HepG2 (cell line): Measurements from ENCODE around the gene IPCEF1. TPM values are rescaled to one million over a fixed set of nuclear protein-coding genes. Genes with fewer than 3 reads are reported as not detected.

ENCODE experiments used
- ATAC-seq: fragments of 200-7000 bp; cut with Tn5 transposase; 3 replicates; pipeline ENCODE4 v1.9.1; 2020; ENCODE audit warnings: mild to moderate bottlenecking, moderate library complexity
- BruUV-seq: library from RNA; stranded (reverse); fragments of 400-500 nt; replicated peaks from 2 replicates; lab custom pipeline; 2021; lab: Mats Ljungman, UMichigan
- CTCF ChIA-PET: fragments of 300-600 bp; formaldehyde crosslinking; extraction: SDS; loops from one replicate; lab custom pipeline; 2021; ENCODE audit warnings: low total read pairs, inconsistent platforms, low intra/inter-chr PET ratio; lab: Yijun Ruan, JAX
- POLR2A ChIA-PET: fragments of 350-600 bp; sonication (Branson Sonifier 250); formaldehyde crosslinking; loops from one replicate; lab custom pipeline; 2020; ENCODE audit warnings: antibody characterized with exemption, inconsistent platforms; lab: Yijun Ruan, JAX
- DNase-seq: peaks from one replicate; pipeline ENCODE4 v3.0.0-alpha.2; 2015; ENCODE audit warnings: low spot score
- FAIRE-seq: peaks from 3 replicates; lab custom pipeline; 2011; peaks lifted over from hg19 to GRCh38; lab: Jason Lieb, UNC
- H2AFZ ChIP-seq: one replicate; pipeline ENCODE4 v1.6.1; 2011; ENCODE audit warnings: low read length, inconsistent platforms
- H3K27ac ChIP-seq: fragments of 300-600 bp; 3 replicates; pipeline ENCODE4 v1.8.0; 2011; ENCODE audit warnings: mixed run types, mild to moderate bottlenecking, mixed read lengths, low read length, inconsistent platforms; ENCODE audit not compliant: insufficient read depth; ENCODE audit errors: extremely low read length
- H3K27me3 ChIP-seq, 2 experiments: fragments of 200-600 bp in 1 of 2; 2 replicates in 1 of 2; 3 replicates in 1 of 2; pipeline versions ENCODE4 v1.6.0 to v1.8.0; 2011; ENCODE audit warnings: low read length in 2 of 2, mild to moderate bottlenecking in 2 of 2, moderate library complexity in 2 of 2, inconsistent platforms in 1 of 2; ENCODE audit not compliant: insufficient read depth in 2 of 2, control insufficient read depth in 1 of 2
- H3K36me3 ChIP-seq, 2 experiments: fragments of 200-600 bp in 1 of 2; replicated peaks in 1 of 2; 2 replicates in 1 of 2; 3 replicates in 1 of 2; pipeline versions ENCODE4 v1.5.1 to v1.8.0; 2011; ENCODE audit warnings: low read length in 2 of 2, inconsistent platforms in 1 of 2; ENCODE audit not compliant: insufficient read depth in 2 of 2, control insufficient read depth in 1 of 2
- H3K4me1 ChIP-seq: 2 replicates; pipeline ENCODE4 v1.5.1; 2012; ENCODE audit warnings: low read length, inconsistent platforms; ENCODE audit not compliant: insufficient read depth
- H3K4me2 ChIP-seq: 2 replicates; pipeline ENCODE4 v1.6.0; 2011; ENCODE audit warnings: low read depth, low read length, inconsistent platforms
- H3K4me3 ChIP-seq, 3 experiments: fragments of 200-600 bp in 1 of 3; sonication (generic), shearing (Covaris generic) in 1 of 3; replicated peaks in 1 of 3; 2 replicates each; pipeline ENCODE4 v1.5.1; 2011 to 2016; ENCODE audit warnings: low read length in 3 of 3, inconsistent platforms in 2 of 3, low read depth in 2 of 3, mild to moderate bottlenecking in 2 of 3, control low read depth in 1 of 3, mixed read lengths in 1 of 3; ENCODE audit not compliant: insufficient read depth in 1 of 3
- H3K79me2 ChIP-seq: one replicate; pipeline ENCODE4 v1.6.1; 2011; ENCODE audit warnings: low read length, inconsistent platforms; ENCODE audit not compliant: insufficient read depth
- H3K9ac ChIP-seq: 2 replicates; pipeline ENCODE4 v1.6.0; 2011; ENCODE audit warnings: mild to moderate bottlenecking, low read depth, low read length, inconsistent platforms; ENCODE audit not compliant: insufficient read depth
- H3K9me3 ChIP-seq: 2 replicates; pipeline ENCODE4 v1.5.1; 2012; ENCODE audit warnings: mild to moderate bottlenecking, low read length
- H4K20me1 ChIP-seq: 2 replicates; pipeline ENCODE4 v1.6.0; 2011; ENCODE audit warnings: inconsistent platforms, mild to moderate bottlenecking, low read length, moderate library complexity; ENCODE audit not compliant: insufficient read depth
- HMGA1 ChIP-seq: sonication (generic); formaldehyde crosslinking; conservative IDR thresholded peaks from 2 replicates; pipeline ENCODE4 v1.4.0; 2020; ENCODE audit warnings: missing genetic modification reagents
- KDM3A ChIP-seq: IDR thresholded peaks from 2 replicates; pipeline ENCODE4 v1.6.1; 2018; ENCODE audit warnings: low read depth, missing compliant biosample characterization
- SRY ChIP-seq: sonication (generic); formaldehyde crosslinking; IDR thresholded peaks from 2 replicates; pipeline ENCODE4 v1.8.0; 2022; ENCODE audit warnings: mild to moderate bottlenecking, missing genetic modification reagents
- ZNF292 ChIP-seq: sonication (generic); formaldehyde crosslinking; IDR thresholded peaks from 2 replicates; pipeline ENCODE4 v1.8.1; 2022; ENCODE audit warnings: mild to moderate bottlenecking, low read depth, missing genetic modification reagents, borderline replicate concordance
- ZNF317 ChIP-seq: sonication (generic); formaldehyde crosslinking; IDR thresholded peaks from 2 replicates; pipeline ENCODE4 v1.5.0; 2020; ENCODE audit warnings: mild to moderate bottlenecking, missing genetic modification reagents
- ZNF333 ChIP-seq: sonication (generic); formaldehyde crosslinking; IDR thresholded peaks from 2 replicates; pipeline ENCODE4 v1.4.0; 2020; ENCODE audit warnings: mild to moderate bottlenecking, missing genetic modification reagents, borderline replicate concordance
- ZNF839 ChIP-seq: sonication (generic); formaldehyde crosslinking; IDR thresholded peaks from 2 replicates; pipeline ENCODE4 v1.4.0; 2020; ENCODE audit warnings: missing genetic modification reagents, mild to moderate bottlenecking, borderline replicate concordance
- WGBS: methylation state at CpG from one replicate; pipeline ENCODE4 v1.1.6; 2017; ENCODE audit warnings: low lambda C conversion rate; 5-methylcytosine and 5-hydroxymethylcytosine counted together
- in situ Hi-C: cut with HindIII; loops from 2 replicates; pipeline ENCODE4 v1.10.0; 2017; ENCODE audit warnings: low pct_unique_long_range_greater_than_20kb; ENCODE audit not compliant: extremely low pct_ligation_motif_present
- intact Hi-C: fragments of 100-400 bp; cut with micrococcal nuclease; formaldehyde crosslinking; loops from one replicate; pipeline ENCODE4 v1.10.0; 2022; ENCODE audit not compliant: unreplicated experiment
- polyA plus RNA-seq, 8 experiments: library from polyadenylated mRNA; depleted of rRNA in 3 of 8; stranded (reverse) in 7 of 8; unstranded in 1 of 8; fragments of >200 nt; fragmentation: Illumina TruSeq in 4 of 8; extraction: Trizol in 4 of 8; gene quantifications; 2 replicates each; pipeline versions ENCODE4 v1.2.1 to v1.2.3, GENCODE V29; 2011 to 2016; ENCODE audit warnings: low read depth in 4 of 8, missing spikeins in 1 of 8, mixed read lengths in 1 of 8; ENCODE audit not compliant: insufficient read depth in 1 of 8
- total RNA-seq, 5 experiments: library from RNA; depleted of rRNA; stranded (reverse); fragments of >200 nt; fragmentation: Illumina TruSeq; extraction: Trizol; gene quantifications; 2 replicates each; pipeline ENCODE4 v1.2.3, GENCODE V29; 2016; ENCODE audit warnings: low read depth in 1 of 5
- TF ChIP-seq, protein P1 (sequence below): IDR thresholded peaks from 2 replicates; pipeline ENCODE4 v1.6.1; 2012; ENCODE audit warnings: low read depth, low read length, improper control_type of control experiment
- TF ChIP-seq, protein P2 (sequence below): sonication (generic); formaldehyde crosslinking; IDR thresholded peaks from 2 replicates; pipeline ENCODE4 v1.5.0; 2020; ENCODE audit warnings: missing genetic modification reagents, mild to moderate bottlenecking, borderline replicate concordance
- TF ChIP-seq, protein P3 (sequence below), 2 experiments: fragments of 450-650 bp in 1 of 2; sonication (generic) in 1 of 2; formaldehyde crosslinking in 1 of 2; IDR thresholded peaks; 2 replicates each; pipeline versions ENCODE4 v1.6.1 to v1.8.0; 2016 to 2022; ENCODE audit warnings: antibody characterized with exemption in 1 of 2, mild to moderate bottlenecking in 1 of 2, missing genetic modification reagents in 1 of 2

IPCEF1 gene
- total and polyA plus RNA-seq, 2 of the 13 experiments (the other 11 are each of a cell fraction or from before 2014, with no cell fraction given) = 0.03 TPM; not detected in 1

DNA sequence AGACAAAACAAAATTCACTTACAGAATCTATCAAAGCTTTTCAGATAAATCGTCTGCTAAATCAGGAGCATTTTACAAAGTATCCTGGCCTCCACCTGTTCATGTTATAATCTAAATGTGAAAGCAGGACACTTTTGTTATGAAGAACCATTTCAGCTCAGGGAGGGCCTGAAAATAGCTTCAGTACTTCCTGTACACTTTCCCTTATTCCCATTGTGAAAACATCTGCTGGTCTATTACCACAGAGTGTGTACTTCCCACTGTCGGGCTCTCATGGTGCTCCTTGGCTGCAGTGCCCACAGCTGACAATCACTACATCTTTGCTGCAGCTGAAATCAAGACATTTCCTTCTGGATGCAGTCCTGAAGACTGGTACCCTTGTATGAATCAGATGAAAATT is 189.5 kb downstream of the IPCEF1 start:
- ATAC-seq (no peak), FAIRE-seq (no peak), DNase-seq (no peak)
- POLR2A ChIA-PET = no interaction called here
- intact Hi-C loops = no loop called here
- no peak for TF ChIP-seq KDM3A (CRISPR knock-in tag)
- TF ChIP-seq, protein P1, sequence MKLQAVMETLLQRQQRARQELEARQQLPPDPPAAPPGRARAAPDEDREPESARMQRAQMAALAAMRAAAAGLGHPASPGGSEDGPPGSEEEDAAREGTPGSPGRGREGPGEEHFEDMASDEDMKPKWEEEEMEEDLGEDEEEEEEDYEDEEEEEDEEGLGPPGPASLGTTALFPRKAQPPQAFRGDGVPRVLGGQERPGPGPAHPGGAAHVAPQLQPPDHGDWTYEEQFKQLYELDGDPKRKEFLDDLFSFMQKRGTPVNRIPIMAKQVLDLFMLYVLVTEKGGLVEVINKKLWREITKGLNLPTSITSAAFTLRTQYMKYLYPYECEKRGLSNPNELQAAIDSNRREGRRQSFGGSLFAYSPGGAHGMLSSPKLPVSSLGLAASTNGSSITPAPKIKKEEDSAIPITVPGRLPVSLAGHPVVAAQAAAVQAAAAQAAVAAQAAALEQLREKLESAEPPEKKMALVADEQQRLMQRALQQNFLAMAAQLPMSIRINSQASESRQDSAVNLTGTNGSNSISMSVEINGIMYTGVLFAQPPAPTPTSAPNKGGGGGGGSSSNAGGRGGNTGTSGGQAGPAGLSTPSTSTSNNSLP = no peak
- no peak for TF ChIP-seq ZNF292
- no peak for TF ChIP-seq SRY (CRISPR knock-in tag)
- TF ChIP-seq, protein P2, sequence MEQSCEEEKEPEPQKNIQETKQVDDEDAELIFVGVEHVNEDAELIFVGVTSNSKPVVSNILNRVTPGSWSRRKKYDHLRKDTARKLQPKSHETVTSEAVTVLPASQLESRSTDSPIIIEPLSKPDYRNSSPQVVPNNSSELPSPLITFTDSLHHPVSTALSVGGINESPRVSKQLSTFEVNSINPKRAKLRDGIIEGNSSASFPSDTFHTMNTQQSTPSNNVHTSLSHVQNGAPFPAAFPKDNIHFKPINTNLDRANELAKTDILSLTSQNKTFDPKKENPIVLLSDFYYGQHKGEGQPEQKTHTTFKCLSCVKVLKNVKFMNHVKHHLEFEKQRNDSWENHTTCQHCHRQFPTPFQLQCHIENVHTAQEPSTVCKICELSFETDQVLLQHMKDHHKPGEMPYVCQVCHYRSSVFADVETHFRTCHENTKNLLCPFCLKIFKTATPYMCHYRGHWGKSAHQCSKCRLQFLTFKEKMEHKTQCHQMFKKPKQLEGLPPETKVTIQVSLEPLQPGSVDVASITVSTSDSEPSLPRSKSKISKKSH (CRISPR knock-in tag) = no peak
- TF ChIP-seq ZNF317 (CRISPR knock-in tag) = no peak
- no peak for TF ChIP-seq ZNF333
- no peak for TF ChIP-seq HMGA1
- TF ChIP-seq ZNF839 (CRISPR knock-in tag) = no peak
- TF ChIP-seq, protein P3, sequence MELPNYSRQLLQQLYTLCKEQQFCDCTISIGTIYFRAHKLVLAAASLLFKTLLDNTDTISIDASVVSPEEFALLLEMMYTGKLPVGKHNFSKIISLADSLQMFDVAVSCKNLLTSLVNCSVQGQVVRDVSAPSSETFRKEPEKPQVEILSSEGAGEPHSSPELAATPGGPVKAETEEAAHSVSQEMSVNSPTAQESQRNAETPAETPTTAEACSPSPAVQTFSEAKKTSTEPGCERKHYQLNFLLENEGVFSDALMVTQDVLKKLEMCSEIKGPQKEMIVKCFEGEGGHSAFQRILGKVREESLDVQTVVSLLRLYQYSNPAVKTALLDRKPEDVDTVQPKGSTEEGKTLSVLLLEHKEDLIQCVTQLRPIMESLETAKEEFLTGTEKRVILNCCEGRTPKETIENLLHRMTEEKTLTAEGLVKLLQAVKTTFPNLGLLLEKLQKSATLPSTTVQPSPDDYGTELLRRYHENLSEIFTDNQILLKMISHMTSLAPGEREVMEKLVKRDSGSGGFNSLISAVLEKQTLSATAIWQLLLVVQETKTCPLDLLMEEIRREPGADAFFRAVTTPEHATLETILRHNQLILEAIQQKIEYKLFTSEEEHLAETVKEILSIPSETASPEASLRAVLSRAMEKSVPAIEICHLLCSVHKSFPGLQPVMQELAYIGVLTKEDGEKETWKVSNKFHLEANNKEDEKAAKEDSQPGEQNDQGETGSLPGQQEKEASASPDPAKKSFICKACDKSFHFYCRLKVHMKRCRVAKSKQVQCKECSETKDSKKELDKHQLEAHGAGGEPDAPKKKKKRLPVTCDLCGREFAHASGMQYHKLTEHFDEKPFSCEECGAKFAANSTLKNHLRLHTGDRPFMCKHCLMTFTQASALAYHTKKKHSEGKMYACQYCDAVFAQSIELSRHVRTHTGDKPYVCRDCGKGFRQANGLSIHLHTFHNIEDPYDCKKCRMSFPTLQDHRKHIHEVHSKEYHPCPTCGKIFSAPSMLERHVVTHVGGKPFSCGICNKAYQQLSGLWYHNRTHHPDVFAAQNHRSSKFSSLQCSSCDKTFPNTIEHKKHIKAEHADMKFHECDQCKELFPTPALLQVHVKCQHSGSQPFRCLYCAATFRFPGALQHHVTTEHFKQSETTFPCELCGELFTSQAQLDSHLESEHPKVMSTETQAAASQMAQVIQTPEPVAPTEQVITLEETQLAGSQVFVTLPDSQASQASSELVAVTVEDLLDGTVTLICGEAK (IDR thresholded peaks at IDR 0.05) = no peak
- TF ChIP-seq, protein P3 (CRISPR knock-in tag; IDR thresholded peaks at IDR 0.05) = no peak
- H3K9me3 ChIP-seq = no peaks in the 10 kb centered on the region
- H3K36me3 ChIP-seq = no peaks in the 10 kb centered on the region
- no peak overlapping the region for H3K9ac ChIP-seq
- CTCF ChIA-PET = no interaction called here
- 6% methylated on average over 2 of the region's 2 CpGs for WGBS
- in situ Hi-C loops = loop anchor here (25.0 kb wide), 2 partner anchors 345 to 495 kb away; partner anchors contain the start of gene CNKSR3
- 0 out of 5 replicates have a peak, but pooled peaks cover 0 to 3% of the 10 kb centered on the region in 2 experiments for H3K27me3 ChIP-seq
- no peak overlapping the region for H3K4me3 ChIP-seq
- no peak overlapping the region for H3K4me2 ChIP-seq
- H4K20me1 ChIP-seq = no peaks in the 10 kb centered on the region
- no peaks in the 10 kb centered on the region for H3K79me2 ChIP-seq
- BruUV-seq = no TSS peak
- H2AFZ ChIP-seq = no peak overlapping the region
- H3K27ac ChIP-seq = no peak overlapping the region
- no peaks in the 10 kb centered on the region for H3K4me1 ChIP-seq
